Glomerular visceral epithelial cell (primary cell): ENCODE data around the gene POLR2L.

Experiments
- DNase-seq: peaks from one replicate; pipeline ENCODE4 v3.0.0-alpha.2; 2016; ENCODE audit errors: extremely low spot score

Gene POLR2L

GRCh38 chr11:826836-827145 lies 15.5 kb downstream of the POLR2L start:
- no peak for DNase-seq

GRCh38 chr11:826227-826621 lies 16.1 kb downstream of the POLR2L start:
- no peak for DNase-seq

- DNase-seq, result no peak
Measured at GRCh38 chr11:825366-826226, 16.7 kb downstream of the POLR2L start.

GRCh38 chr11:824942-825341 lies 17.4 kb downstream of the POLR2L start:
- no peak for DNase-seq

- DNase-seq, result no peak
Measured at GRCh38 chr11:824292-824880, 17.9 kb downstream of the POLR2L start.

GRCh38 chr11:823441-824291 lies 18.7 kb downstream of the POLR2L start:
- DNase-seq, result no peak

GRCh38 chr11:821512-822371 lies 20.6 kb downstream of the POLR2L start:
- DNase-seq, result no peak

GRCh38 chr11:820655-821511 lies 21.4 kb downstream of the POLR2L start:
- DNase-seq, result peak; percentile 85

- peak; percentile 86 for DNase-seq
Measured at GRCh38 chr11:819943-820649, 22.2 kb downstream of the POLR2L start.

GRCh38 chr11:819129-819931 lies 23.0 kb downstream of the POLR2L start:
- DNase-seq, result peak; percentile 92

GRCh38 chr11:818396-819128 lies 23.8 kb downstream of the POLR2L start, which contains the start of gene PNPLA2:
PNPLA2 (plus strand) TSS chr11:818914; CDS start chr11:819719, 805 bp downstream.
- peak; percentile 89 for DNase-seq

GRCh38 chr11:816433-816779 lies 25.9 kb downstream of the POLR2L start:
- DNase-seq, result no peak

- no peak for DNase-seq
Measured at GRCh38 chr11:815675-816432, 26.5 kb downstream of the POLR2L start.

- DNase-seq, result no peak
Measured at GRCh38 chr11:813456-814096, 28.8 kb downstream of the POLR2L start.

GRCh38 chr11:813072-813455 lies 29.3 kb downstream of the POLR2L start:
- no peak for DNase-seq

- DNase-seq, result no peak
Measured at GRCh38 chr11:812390-812789, 29.9 kb downstream of the POLR2L start.
